Pancreas (tissue), 10 donors: ENCODE results near the gene ADGRL1. TPM values are rescaled to one million over a fixed set of nuclear protein-coding genes. Genes with fewer than 3 reads are reported as not detected.

Experiments used
- ATAC-seq, 4 donors: fragments of 200-7000 bp; cut with Tn5 transposase; one replicate each; pipeline versions ENCODE4 v1.8.0 to v1.9.1; 2020; ENCODE audit warnings: mild to moderate bottlenecking in 4 of 4, moderate library complexity in 4 of 4
- DNase-seq, 6 donors: peaks; one replicate each; pipeline ENCODE4 v3.0.0-alpha.2; 2020
- FAIRE-seq: peaks from 2 replicates; lab custom pipeline; 2012; peaks lifted over from hg19 to GRCh38; lab: Jason Lieb, UNC
- H3K27ac ChIP-seq, 4 donors: fragments of 200-600 bp; sonication (generic); 1 replicate in 3 of 4; 2 replicates in 1 of 4; pipeline versions ENCODE4 v1.5.0 to v1.8.0; 2020
- H3K27me3 ChIP-seq, 4 donors: fragments of 200-600 bp; one replicate each; pipeline ENCODE4 v1.8.0; 2021
- H3K36me3 ChIP-seq, 3 donors: fragments of 200-600 bp; sonication (generic) in 1 of 3; one replicate each; pipeline versions ENCODE4 v1.5.0 to v1.8.0; 2020 to 2021
- H3K4me1 ChIP-seq, 3 donors: fragments of 200-600 bp; one replicate each; pipeline ENCODE4 v1.8.0; 2021
- H3K4me3 ChIP-seq, 4 donors: fragments of 200-600 bp; sonication (generic) in 2 of 4; one replicate each; pipeline versions ENCODE4 v1.5.0 to v1.8.0; 2020 to 2021
- H3K9me3 ChIP-seq, 4 donors: fragments of 200-600 bp; one replicate each; pipeline ENCODE4 v1.8.0; 2021
- CTCF ChIP-seq, 4 donors: fragments of 200-600 bp; sonication (generic) in 3 of 4; IDR thresholded peaks; one replicate each; pipeline versions ENCODE4 v1.5.0 to v1.8.0; 2021; ENCODE audit warnings: antibody characterized with exemption in 4 of 4
- WGBS, 2 donors: extraction: QIAGEN DNeasy Blood & Tissue Kit; methylation state at CpG; one replicate each; pipeline ENCODE4 v1.1.7; 2013; 5-methylcytosine and 5-hydroxymethylcytosine counted together
- intact Hi-C, 3 donors: fragments of 100-400 bp; cut with DNase I; formaldehyde crosslinking; loops; one replicate each; pipeline versions ENCODE4 v1.11.1 to v1.14.2; 2022
- polyA plus RNA-seq, 2 donors: library from polyadenylated mRNA; stranded (reverse); fragments of 200-250 nt; gene quantifications; one replicate each; pipeline ENCODE4 v1.2.3, GENCODE V29; 2013
- total RNA-seq, 6 donors: library from RNA; stranded (reverse); fragmentation: NEBNext Ultra II Directional in 4 of 6; extraction: Animal tissue kit (Norgen Biotek cat#: 25700) in 4 of 6; gene quantifications; one replicate each; pipeline versions ENCODE4 v1.2.1 to v1.2.4, GENCODE V29; 2021 to 2023
- donor health status: healthy with polysubstance abuse.
- donor health status: DM: no; HTN: no; CAD: no; lungs with moderate emphysema.
- donor health status: DM: no; HTN: no; CAD: no.
- donor health status: control.
- donor health status: control.
- donor health status: Bipolar disorder and iron deficiency.
- donor health status: DM: yes; HTN: yes; CAD: no.
- donor health status: DM: no; HTN: no; CAD: no.
- donor health status: DM: no; HTN: no; CAD: no.
- donor health status: DM: yes; HTN: yes; CAD: no.

ADGRL1 gene
- total and polyA plus RNA-seq, 8 donors = 8.3 to 16.8 (median 9.8) TPM

GRCh38 chr19:14112051-14112808 is 93.7 kb downstream of the ADGRL1 start:
- H3K36me3 ChIP-seq = no peaks in the 10 kb centered on the region
- FAIRE-seq (no peak), ATAC-seq (no peak), DNase-seq (peak in 1 of 6 donors; percentile 59)
- WGBS, 2 donors = 74 to 88% methylated on average over 12 of the region's 12 CpGs
- peak overlapping the region; percentile 2 to 23 (median 10) for H3K27ac ChIP-seq
- TF ChIP-seq CTCF (IDR thresholded peaks at IDR 0.05) = no peak
- H3K9me3 ChIP-seq = no peaks in the 10 kb centered on the region
- no peak overlapping the region for H3K4me3 ChIP-seq
- H3K27me3 ChIP-seq = no peaks in the 10 kb centered on the region
- H3K4me1 ChIP-seq = peaks cover 14 to 29% (median 16%) of the 10 kb centered on the region in 3 donors
- intact Hi-C loops = no loop called here

GRCh38 chr19:14111486-14111885 is 94.5 kb downstream of the ADGRL1 start:
- Histone ChIP-seq H3K9me3 (no peaks in the 10 kb centered on the region), H3K4me1 (peaks cover 14 to 28% (median 15%) of the 10 kb centered on the region in 3 donors), H3K36me3 (no peaks in the 10 kb centered on the region), H3K4me3 (no peak overlapping the region), H3K27me3 (no peaks in the 10 kb centered on the region), H3K27ac (no peak overlapping the region)
- FAIRE-seq (no peak), DNase-seq (no peak), ATAC-seq (no peak)
- no peak for TF ChIP-seq CTCF (IDR thresholded peaks at IDR 0.05)
- intact Hi-C loops = no loop called here
- WGBS, 2 donors = 82 to 97% methylated on average over 1 of the region's 1 CpG

GRCh38 chr19:14110650-14111049 is 95.3 kb downstream of the ADGRL1 start:
- WGBS, 2 donors = 57% methylated on average over 2 of the region's 2 CpGs
- Histone ChIP-seq H3K9me3 (no peaks in the 10 kb centered on the region), H3K4me1 (peaks cover 8 to 19% (median 14%) of the 10 kb centered on the region in 3 donors), H3K4me3 (no peak overlapping the region), H3K27me3 (no peaks in the 10 kb centered on the region), H3K36me3 (no peaks in the 10 kb centered on the region), H3K27ac (no peak overlapping the region)
- DNase-seq = no peak
- FAIRE-seq = no peak
- no peak for TF ChIP-seq CTCF (IDR thresholded peaks at IDR 0.05)
- intact Hi-C loops = no loop called here
- no peak for ATAC-seq

GRCh38 chr19:14107581-14108461 is 98.1 kb downstream of the ADGRL1 start:
- Histone ChIP-seq H3K9me3 (no peaks in the 10 kb centered on the region), H3K4me1 (peaks cover 2 to 5% (median 3%) of the 10 kb centered on the region in 3 donors), H3K27me3 (no peaks in the 10 kb centered on the region), H3K27ac (no peak overlapping the region), H3K36me3 (no peaks in the 10 kb centered on the region), H3K4me3 (no peak overlapping the region)
- ATAC-seq (no peak), DNase-seq (no peak), FAIRE-seq (no peak)
- intact Hi-C loops = no loop called here
- no peak for TF ChIP-seq CTCF (IDR thresholded peaks at IDR 0.05)
- WGBS, 2 donors = 83 to 86% methylated on average over 23 of the region's 23 CpGs
